Neural cell (in vitro differentiated cells): ENCODE data around the gene TUBB8. TPM values are rescaled to one million over a fixed set of nuclear protein-coding genes. Genes with fewer than 3 reads are reported as not detected.

Source experiments
- H2AFZ ChIP-seq: fragments of 200-600, 300-800 bp; sonication (generic), shearing (Covaris generic); 2 replicates; pipeline ENCODE4 v1.6.0; 2014; ENCODE audit warnings: low read depth, mild to moderate bottlenecking, antibody characterized with exemption, low read length, moderate library complexity
- H3F3A ChIP-seq: fragments of 200-600 bp; shearing (Covaris generic); 2 replicates; pipeline ENCODE4 v1.6.1; 2016; ENCODE audit warnings: mild to moderate bottlenecking, moderate library complexity, mixed read lengths, antibody characterized with exemption, low read length; ENCODE audit not compliant: insufficient read depth, poor library complexity, severe bottlenecking
- H3K27ac ChIP-seq: fragments of 200-600, 300-800 bp; sonication (generic), shearing (Covaris generic); 2 replicates; pipeline ENCODE4 v1.5.1; 2014; ENCODE audit warnings: mild to moderate bottlenecking, low read length, moderate library complexity
- H3K27me3 ChIP-seq: fragments of 300-800, 200-600 bp; sonication (generic), shearing (Covaris generic); 2 replicates; pipeline ENCODE4 v1.6.0; 2014; ENCODE audit warnings: mild to moderate bottlenecking, low read depth, low read length, moderate library complexity; ENCODE audit not compliant: insufficient read depth
- H3K36me3 ChIP-seq: fragments of 300-800, 200-600 bp; sonication (generic), shearing (Covaris generic); 2 replicates; pipeline ENCODE4 v1.5.1; 2014; ENCODE audit warnings: mild to moderate bottlenecking, antibody characterized with exemption, low read length, moderate library complexity; ENCODE audit not compliant: insufficient read depth
- H3K4me2 ChIP-seq: fragments of 300-800, 200-600 bp; sonication (generic), shearing (Covaris generic); 2 replicates; pipeline ENCODE4 v1.6.0; 2014; ENCODE audit warnings: mild to moderate bottlenecking, low read length
- H3K4me3 ChIP-seq: fragments of 300-800, 200-600 bp; sonication (generic), shearing (Covaris generic); 2 replicates; pipeline ENCODE4 v1.5.1; 2014; ENCODE audit warnings: mild to moderate bottlenecking, low read length, moderate library complexity
- H3K79me2 ChIP-seq: fragments of 200-600 bp; shearing (Covaris generic); replicated peaks from 2 replicates; pipeline ENCODE4 v1.6.0; 2014; ENCODE audit warnings: mild to moderate bottlenecking, low read length, moderate library complexity; ENCODE audit not compliant: insufficient read depth
- H3K9ac ChIP-seq: fragments of 300-800, 200-600 bp; sonication (generic), shearing (Covaris generic); 2 replicates; pipeline ENCODE4 v1.6.1; 2016; ENCODE audit warnings: mild to moderate bottlenecking, low read length, mixed read lengths
- H3K9me2 ChIP-seq: fragments of 200-600 bp; shearing (Covaris generic); 2 replicates; pipeline ENCODE4 v1.6.1; 2016; ENCODE audit warnings: mild to moderate bottlenecking, low read length, mixed read lengths; ENCODE audit not compliant: insufficient read depth
- H3K9me3 ChIP-seq: fragments of 200-600, 300-800 bp; sonication (generic), shearing (Covaris generic); 2 replicates; pipeline ENCODE4 v1.6.1; 2016; ENCODE audit warnings: mild to moderate bottlenecking, mixed run types, low read length, moderate library complexity, mixed read lengths
- H4K20me1 ChIP-seq: fragments of 200-600 bp; shearing (Covaris generic); 2 replicates; pipeline ENCODE4 v1.6.1; 2016; ENCODE audit warnings: mild to moderate bottlenecking, mixed run types; ENCODE audit not compliant: insufficient read depth
- EP300 ChIP-seq: fragments of 450-650 bp; conservative IDR thresholded peaks from 2 replicates; pipeline ENCODE4 v1.6.1; 2014; ENCODE audit warnings: antibody characterized with exemption, mild to moderate bottlenecking, moderate library complexity; ENCODE audit not compliant: poor library complexity, severe bottlenecking
- EZH2 ChIP-seq: fragments of 200-600, 300-800 bp; shearing (Covaris generic), sonication (generic); IDR thresholded peaks from 2 replicates; pipeline ENCODE4 v1.6.1; 2014; ENCODE audit warnings: antibody characterized with exemption, low read length, borderline replicate concordance, mild to moderate bottlenecking; ENCODE audit not compliant: insufficient read depth, poor library complexity, severe bottlenecking
- MXI1 ChIP-seq: fragments of 450-650 bp; conservative IDR thresholded peaks from 2 replicates; pipeline ENCODE4 v1.6.1; 2014; ENCODE audit warnings: antibody characterized with exemption, mild to moderate bottlenecking; ENCODE audit not compliant: poor library complexity, severe bottlenecking
- POLR2AphosphoS5 ChIP-seq: IDR thresholded peaks from 2 replicates; pipeline ENCODE4 v1.6.1; 2012
- RAD21 ChIP-seq: fragments of 450-650 bp; conservative IDR thresholded peaks from 2 replicates; pipeline ENCODE4 v1.6.1; 2014; ENCODE audit warnings: antibody characterized with exemption, mild to moderate bottlenecking, moderate library complexity
- SMC3 ChIP-seq: fragments of 450-650 bp; conservative IDR thresholded peaks from 2 replicates; pipeline ENCODE4 v1.6.1; 2014; ENCODE audit warnings: antibody characterized with exemption, mild to moderate bottlenecking, moderate library complexity; ENCODE audit not compliant: poor library complexity
- TAF1 ChIP-seq: IDR thresholded peaks from 2 replicates; pipeline ENCODE4 v1.6.1; 2012; ENCODE audit warnings: low read depth
- polyA plus RNA-seq: library from polyadenylated mRNA; depleted of rRNA; stranded (reverse); fragments of >200 nt; gene quantifications from 2 replicates; pipeline ENCODE4 v1.2.3, GENCODE V29; 2014
- TF ChIP-seq, protein P1 (sequence below): IDR thresholded peaks from 2 replicates; pipeline ENCODE4 v1.6.1; 2012; ENCODE audit warnings: borderline replicate concordance
- TF ChIP-seq, protein P2 (sequence below): fragments of 450-650 bp; IDR thresholded peaks from 2 replicates; pipeline ENCODE4 v1.5.1; 2014; ENCODE audit warnings: antibody characterized with exemption, mild to moderate bottlenecking, moderate library complexity; ENCODE audit not compliant: poor library complexity, severe bottlenecking

Gene TUBB8
- polyA plus RNA-seq, 1 donor from 2014 or later = 0.69 TPM

DNA sequence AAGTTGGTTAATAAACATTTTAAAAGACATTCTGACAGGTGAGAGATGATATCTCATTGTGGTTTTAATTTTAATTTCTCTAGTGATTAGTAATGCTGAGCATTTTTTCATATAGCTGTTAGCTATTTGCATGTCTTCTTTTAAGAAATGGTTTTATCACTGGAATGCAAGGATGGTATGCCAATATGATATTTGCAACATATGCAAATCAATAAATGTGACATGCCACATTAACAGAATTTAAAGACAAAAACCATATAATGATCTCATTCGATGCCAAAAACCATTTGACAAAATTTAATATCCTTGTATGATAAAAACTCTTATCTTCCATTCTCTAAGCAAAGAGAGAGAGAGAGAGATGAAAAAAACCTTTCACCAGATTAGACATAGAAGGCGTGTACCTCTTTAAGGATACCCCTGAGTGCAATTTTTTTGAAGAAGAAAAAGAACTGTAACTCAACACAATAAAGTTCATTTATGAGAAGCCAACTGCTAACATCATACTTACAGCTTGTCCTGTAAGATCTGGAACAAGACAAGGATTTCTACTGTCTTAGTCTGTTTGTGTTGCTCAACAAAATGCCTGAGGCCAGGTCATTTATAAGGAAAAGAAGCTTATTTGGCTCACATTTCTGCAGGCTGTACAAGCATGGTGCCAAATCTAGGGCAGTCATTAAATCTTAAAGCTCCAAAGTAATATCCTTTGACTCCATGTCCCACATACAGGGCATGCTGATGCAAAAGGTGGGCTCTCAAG is 46.4 kb upstream of the TUBB8 start:
- Histone ChIP-seq H3K27me3 (no peaks in the 10 kb centered on the region), H3K36me3 (no peaks in the 10 kb centered on the region), H3K9ac (no peak overlapping the region), H3K27ac (no peak overlapping the region), H3F3A (no peaks in the 10 kb centered on the region), H3K4me3 (no peak overlapping the region), H2AFZ (no peak overlapping the region), H3K9me2 (no peaks in the 10 kb centered on the region), H3K79me2 (no peaks in the 10 kb centered on the region), H3K4me2 (no peak overlapping the region), H3K9me3 (peaks cover 16% of the 10 kb centered on the region), H4K20me1 (no peaks in the 10 kb centered on the region)
- TF ChIP-seq POLR2AphosphoS5 (no peak), MXI1 (no peak), EZH2 (no peak)
- TF ChIP-seq, protein P1, sequence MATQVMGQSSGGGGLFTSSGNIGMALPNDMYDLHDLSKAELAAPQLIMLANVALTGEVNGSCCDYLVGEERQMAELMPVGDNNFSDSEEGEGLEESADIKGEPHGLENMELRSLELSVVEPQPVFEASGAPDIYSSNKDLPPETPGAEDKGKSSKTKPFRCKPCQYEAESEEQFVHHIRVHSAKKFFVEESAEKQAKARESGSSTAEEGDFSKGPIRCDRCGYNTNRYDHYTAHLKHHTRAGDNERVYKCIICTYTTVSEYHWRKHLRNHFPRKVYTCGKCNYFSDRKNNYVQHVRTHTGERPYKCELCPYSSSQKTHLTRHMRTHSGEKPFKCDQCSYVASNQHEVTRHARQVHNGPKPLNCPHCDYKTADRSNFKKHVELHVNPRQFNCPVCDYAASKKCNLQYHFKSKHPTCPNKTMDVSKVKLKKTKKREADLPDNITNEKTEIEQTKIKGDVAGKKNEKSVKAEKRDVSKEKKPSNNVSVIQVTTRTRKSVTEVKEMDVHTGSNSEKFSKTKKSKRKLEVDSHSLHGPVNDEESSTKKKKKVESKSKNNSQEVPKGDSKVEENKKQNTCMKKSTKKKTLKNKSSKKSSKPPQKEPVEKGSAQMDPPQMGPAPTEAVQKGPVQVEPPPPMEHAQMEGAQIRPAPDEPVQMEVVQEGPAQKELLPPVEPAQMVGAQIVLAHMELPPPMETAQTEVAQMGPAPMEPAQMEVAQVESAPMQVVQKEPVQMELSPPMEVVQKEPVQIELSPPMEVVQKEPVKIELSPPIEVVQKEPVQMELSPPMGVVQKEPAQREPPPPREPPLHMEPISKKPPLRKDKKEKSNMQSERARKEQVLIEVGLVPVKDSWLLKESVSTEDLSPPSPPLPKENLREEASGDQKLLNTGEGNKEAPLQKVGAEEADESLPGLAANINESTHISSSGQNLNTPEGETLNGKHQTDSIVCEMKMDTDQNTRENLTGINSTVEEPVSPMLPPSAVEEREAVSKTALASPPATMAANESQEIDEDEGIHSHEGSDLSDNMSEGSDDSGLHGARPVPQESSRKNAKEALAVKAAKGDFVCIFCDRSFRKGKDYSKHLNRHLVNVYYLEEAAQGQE = no peak

DNA sequence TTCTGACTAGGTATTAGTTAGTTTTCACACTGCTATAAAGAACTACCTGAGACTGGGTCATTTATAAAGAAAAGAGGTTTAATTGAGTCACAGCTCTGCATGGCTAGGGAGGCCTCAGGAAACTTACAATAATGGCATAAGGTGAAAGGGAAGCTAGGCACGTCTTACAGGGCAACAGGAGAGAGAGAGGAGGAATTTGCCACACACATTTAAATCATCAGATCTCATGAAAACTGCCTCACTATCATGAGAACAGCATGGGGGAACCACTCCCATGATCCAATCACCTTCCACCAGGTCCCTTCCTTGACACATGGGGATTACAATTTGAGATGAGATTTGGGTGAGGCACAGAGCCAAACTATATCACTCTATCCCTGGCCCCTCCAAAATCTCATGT is 45.5 kb upstream of the TUBB8 start:
- no peak overlapping the region for H3K9ac ChIP-seq
- no peaks in the 10 kb centered on the region for H3K9me2 ChIP-seq
- TF ChIP-seq RAD21 (no peak), SMC3 (no peak)
- H3K36me3 ChIP-seq = no peaks in the 10 kb centered on the region
- H3K27me3 ChIP-seq = no peaks in the 10 kb centered on the region
- H4K20me1 ChIP-seq = no peaks in the 10 kb centered on the region
- H3K9me3 ChIP-seq = peaks cover 16% of the 10 kb centered on the region
- no peak overlapping the region for H3K4me2 ChIP-seq
- H2AFZ ChIP-seq = no peak overlapping the region
- no peaks in the 10 kb centered on the region for H3F3A ChIP-seq
- no peaks in the 10 kb centered on the region for H3K79me2 ChIP-seq
- no peak overlapping the region for H3K27ac ChIP-seq
- no peak overlapping the region for H3K4me3 ChIP-seq

DNA sequence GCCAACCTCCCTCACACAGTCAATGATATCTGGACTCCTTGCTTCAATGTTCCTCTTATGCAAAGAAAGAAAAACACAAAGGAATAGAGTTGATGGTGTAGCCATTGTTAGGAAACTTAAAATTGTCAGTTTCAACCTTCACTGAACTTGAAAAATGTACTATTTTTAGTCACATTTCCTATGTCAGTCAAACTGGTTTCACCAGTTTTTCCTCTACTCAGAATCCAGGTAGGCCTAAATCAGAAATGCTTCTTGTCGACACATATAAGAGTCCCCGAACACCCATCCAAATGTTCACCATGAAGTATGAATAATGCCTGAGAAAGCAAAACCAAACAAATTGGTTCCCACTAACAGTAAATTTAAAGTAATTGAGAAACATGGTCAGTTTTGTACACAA is 43.8 kb upstream of the TUBB8 start:
- H4K20me1 ChIP-seq = no peaks in the 10 kb centered on the region
- no peaks in the 10 kb centered on the region for H3F3A ChIP-seq
- H3K9me3 ChIP-seq = peaks cover 16% of the 10 kb centered on the region
- no peak overlapping the region for H3K4me2 ChIP-seq
- TF ChIP-seq TAF1 (no peak), EP300 (no peak), POLR2AphosphoS5 (no peak), SMC3 (no peak), MXI1 (no peak), RAD21 (no peak), EZH2 (no peak)
- TF ChIP-seq, protein P2, sequence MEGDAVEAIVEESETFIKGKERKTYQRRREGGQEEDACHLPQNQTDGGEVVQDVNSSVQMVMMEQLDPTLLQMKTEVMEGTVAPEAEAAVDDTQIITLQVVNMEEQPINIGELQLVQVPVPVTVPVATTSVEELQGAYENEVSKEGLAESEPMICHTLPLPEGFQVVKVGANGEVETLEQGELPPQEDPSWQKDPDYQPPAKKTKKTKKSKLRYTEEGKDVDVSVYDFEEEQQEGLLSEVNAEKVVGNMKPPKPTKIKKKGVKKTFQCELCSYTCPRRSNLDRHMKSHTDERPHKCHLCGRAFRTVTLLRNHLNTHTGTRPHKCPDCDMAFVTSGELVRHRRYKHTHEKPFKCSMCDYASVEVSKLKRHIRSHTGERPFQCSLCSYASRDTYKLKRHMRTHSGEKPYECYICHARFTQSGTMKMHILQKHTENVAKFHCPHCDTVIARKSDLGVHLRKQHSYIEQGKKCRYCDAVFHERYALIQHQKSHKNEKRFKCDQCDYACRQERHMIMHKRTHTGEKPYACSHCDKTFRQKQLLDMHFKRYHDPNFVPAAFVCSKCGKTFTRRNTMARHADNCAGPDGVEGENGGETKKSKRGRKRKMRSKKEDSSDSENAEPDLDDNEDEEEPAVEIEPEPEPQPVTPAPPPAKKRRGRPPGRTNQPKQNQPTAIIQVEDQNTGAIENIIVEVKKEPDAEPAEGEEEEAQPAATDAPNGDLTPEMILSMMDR = no peak
- TF ChIP-seq, protein P1 = no peak
- H3K9ac ChIP-seq = no peak overlapping the region
- H3K79me2 ChIP-seq = no peaks in the 10 kb centered on the region
- H3K4me3 ChIP-seq = no peak overlapping the region
- no peak overlapping the region for H3K27ac ChIP-seq
- no peaks in the 10 kb centered on the region for H3K27me3 ChIP-seq
- no peaks in the 10 kb centered on the region for H3K9me2 ChIP-seq
- no peak overlapping the region for H2AFZ ChIP-seq
- H3K36me3 ChIP-seq = no peaks in the 10 kb centered on the region
